Measurements from ENCODE around the gene SUMO2. TPM values are rescaled to one million over a fixed set of nuclear protein-coding genes. Genes with fewer than 3 reads are reported as not detected.

Gene SUMO2
- total and polyA plus RNA-seq, 2 of the 4 experiments (the other 2 are of a cell fraction) = 71.3 to 83.7 TPM

GRCh38 chr17:75147878-75148546 is 34.7 kb downstream of the SUMO2 start:
- POLR2A ChIA-PET (ENCODE audit: unreplicated experiment) = interaction anchor here (0.5 to 0.6 kb wide), 2 partner anchors 36 to 457 kb away, joined by 3 to 5 read pairs; no protein-coding TSS in a partner anchor
- WGBS, 2 experiments (ENCODE audit: extremely low coverage in 2 of 2, insufficient read length in 1 of 2) = 100% methylated on average over 1 of the region's 6 CpGs; no CpG with 5 or more reads in 1 of the 2 experiments
- H3K9me3 ChIP-seq (ENCODE audit: control insufficient read depth, insufficient read depth, low read length) = no peaks in the 10 kb centered on the region
- peaks cover 38% of the 10 kb centered on the region for H3K36me3 ChIP-seq (ENCODE audit: control insufficient read depth, insufficient read depth, low read length)
- no peaks in the 10 kb centered on the region; the same call in 1 of the 2 replicates for H3K9me1 ChIP-seq (ENCODE audit: insufficient read depth, low read length)
- ATAC-seq (ENCODE audit: low read depth) = no peak
- in situ Hi-C loops (cut with MboI; ENCODE audit: low sequenced_read_pairs) (no loop called here), intact Hi-C loops (cut with micrococcal nuclease) (no loop called here), dilution Hi-C loops (cut with HindIII; ENCODE audit: low sequenced_read_pairs, unreplicated experiment) (no loop called here)
- CTCF ChIA-PET = no interaction called here
- no peak overlapping the region for H3K23ac ChIP-seq (ENCODE audit: low read depth, low read length)
- H4K91ac ChIP-seq (ENCODE audit: insufficient read depth, low read depth, low read length) = no peak overlapping the region
- 0 out of 2 replicates have a peak, but pooled peaks cover 1% of the 10 kb centered on the region for H3K4me1 ChIP-seq (ENCODE audit: control insufficient read depth, insufficient read depth, low read length)
- H3K56ac ChIP-seq (ENCODE audit: extremely low read depth, insufficient read depth, low read length) = no peak overlapping the region
- H2AFZ ChIP-seq (replicated peaks; ENCODE audit: low read length, poor library complexity) = no peak overlapping the region
- no peaks in the 10 kb centered on the region for H3K27me3 ChIP-seq (ENCODE audit: control insufficient read depth, insufficient read depth, low read length)
- no peak overlapping the region for H2BK5ac ChIP-seq (ENCODE audit: low read depth, low read length, poor library complexity, severe bottlenecking)
- no peak overlapping the region for H3K27ac ChIP-seq (ENCODE audit: insufficient read depth, low read length)
- H4K20me1 ChIP-seq (ENCODE audit: insufficient read depth, low read length) = peaks cover 14% of the 10 kb centered on the region
- peaks cover 41 to 62% of the 10 kb centered on the region in 2 experiments for H3K79me1 ChIP-seq (ENCODE audit: low read depth in 1 of 2, low read length in 2 of 2)
- H2AK5ac ChIP-seq (ENCODE audit: low read depth, low read length) = no peak overlapping the region
- no TSS peak for BruUV-seq (replicated peaks)
- no peak overlapping the region for H3K18ac ChIP-seq (ENCODE audit: low read depth, low read length)
- H3K4me2 ChIP-seq (ENCODE audit: low read depth, low read length) = no peak overlapping the region
- no peak overlapping the region for H2AK9ac ChIP-seq (replicated peaks; ENCODE audit: low read depth, low read length, poor library complexity)
- H4K5ac ChIP-seq (ENCODE audit: low read depth, low read length) = no peak overlapping the region
- no peak overlapping the region for H3K9ac ChIP-seq (ENCODE audit: low read depth, low read length)
- H4K8ac ChIP-seq (ENCODE audit: low read depth in 2 of 2, low read length in 2 of 2) = no peak overlapping the region; a peak in 1 of 4 replicates
- H3K14ac ChIP-seq (replicated peaks; ENCODE audit: low read depth, low read length) = no peak overlapping the region
- H3K4me3 ChIP-seq (ENCODE audit: insufficient read depth, low read depth, low read length) = no peak overlapping the region
- no peak for DNase-seq
- H2BK120ac ChIP-seq (ENCODE audit: low read depth, low read length) = no peak overlapping the region
- no peak overlapping the region for H2BK15ac ChIP-seq (ENCODE audit: low read depth, low read length)
- no peak overlapping the region for H2BK20ac ChIP-seq (ENCODE audit: low read depth, low read length)
- TF ChIP-seq POLR2A (IDR thresholded peaks at IDR 0.05; ENCODE audit: low read depth, low read length) = no peak
- no peak for TF ChIP-seq RCOR1 (IDR thresholded peaks at IDR 0.05; ENCODE audit: insufficient replicate concordance, low read length)
- no peak for TF ChIP-seq SMC3 (IDR thresholded peaks at IDR 0.05; ENCODE audit: low read depth, low read length)
- TF ChIP-seq NFE2L2 (IDR thresholded peaks at IDR 0.05; ENCODE audit: low read depth, low read length) = no peak
- TF ChIP-seq MAZ (IDR thresholded peaks at IDR 0.05; ENCODE audit: borderline replicate concordance, low read depth, low read length) = no peak
- TF ChIP-seq CTCF (conservative IDR thresholded peaks at IDR 0.05; ENCODE audit: low read depth, low read length) = no peak
- TF ChIP-seq RAD21 (IDR thresholded peaks at IDR 0.05; ENCODE audit: low read length) = no peak
- TF ChIP-seq MXI1 (IDR thresholded peaks at IDR 0.05; ENCODE audit: borderline replicate concordance, low read depth, low read length) = no peak
- no peak for TF ChIP-seq RFX5 (IDR thresholded peaks at IDR 0.05; ENCODE audit: low read depth, low read length)
- no peak for TF ChIP-seq BHLHE40 (IDR thresholded peaks at IDR 0.05; ENCODE audit: low read depth, low read length)
- no peak for TF ChIP-seq CEBPB (IDR thresholded peaks at IDR 0.05; ENCODE audit: low read depth, low read length)
- no peak for TF ChIP-seq FOS (IDR thresholded peaks at IDR 0.05; ENCODE audit: low read depth, low read length)
- no peak overlapping the region for H3K4ac ChIP-seq (ENCODE audit: low read depth, low read length)

Data from IMR-90 (cell line).